ENCODE measurements around the gene MTERF4. TPM values are rescaled to one million over a fixed set of nuclear protein-coding genes. Genes with fewer than 3 reads are reported as not detected.

The MTERF4 gene
- total RNA-seq, 4 donors from 2014 or later = 67.8 to 110 (median 91.0) TPM

DNA sequence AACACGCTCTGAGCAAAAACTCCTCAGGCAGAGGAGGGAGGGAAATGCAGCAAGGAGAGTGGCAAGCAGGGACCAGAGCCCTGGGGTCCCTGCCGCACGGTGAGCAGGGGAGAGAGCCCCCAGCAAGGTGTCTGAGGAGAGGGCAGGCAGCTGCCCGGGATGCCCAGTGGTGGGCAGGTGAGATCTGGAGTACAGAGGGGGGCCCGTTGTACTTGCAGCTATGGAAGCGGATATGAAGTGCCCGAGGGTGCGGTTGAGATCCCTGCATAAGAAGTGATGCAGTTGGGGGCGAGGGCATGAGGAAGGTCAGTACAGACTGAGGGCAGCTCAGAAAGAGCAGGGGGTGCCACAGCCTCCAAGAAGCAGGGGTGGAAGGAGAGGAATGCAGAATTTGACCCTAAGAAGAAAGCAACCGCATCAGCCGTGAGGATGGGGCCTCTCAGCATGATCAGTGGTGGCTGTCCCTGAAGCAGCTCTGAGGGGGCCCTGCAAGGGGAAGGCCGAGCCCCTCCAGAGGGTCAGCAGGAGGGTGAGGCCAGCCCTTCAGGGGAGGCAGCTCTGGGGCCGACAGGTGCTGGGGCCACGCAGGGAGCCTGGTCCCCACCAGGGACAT, 29.4 kb downstream of the MTERF4 start:
- H3K27me3 ChIP-seq = no peaks in the 10 kb centered on the region
- H3K4me1 ChIP-seq = no peaks in the 10 kb centered on the region
- 88 to 89% methylated on average over 14 of the region's 14 CpGs for WGBS, 2 donors
- no peak for DNase-seq
- intact Hi-C loops (cut with DNase I) = no loop called here
- H3K9me3 ChIP-seq = no peaks in the 10 kb centered on the region
- TF ChIP-seq POLR2A (IDR thresholded peaks at IDR 0.05) = no peak
- TF ChIP-seq, protein P1, sequence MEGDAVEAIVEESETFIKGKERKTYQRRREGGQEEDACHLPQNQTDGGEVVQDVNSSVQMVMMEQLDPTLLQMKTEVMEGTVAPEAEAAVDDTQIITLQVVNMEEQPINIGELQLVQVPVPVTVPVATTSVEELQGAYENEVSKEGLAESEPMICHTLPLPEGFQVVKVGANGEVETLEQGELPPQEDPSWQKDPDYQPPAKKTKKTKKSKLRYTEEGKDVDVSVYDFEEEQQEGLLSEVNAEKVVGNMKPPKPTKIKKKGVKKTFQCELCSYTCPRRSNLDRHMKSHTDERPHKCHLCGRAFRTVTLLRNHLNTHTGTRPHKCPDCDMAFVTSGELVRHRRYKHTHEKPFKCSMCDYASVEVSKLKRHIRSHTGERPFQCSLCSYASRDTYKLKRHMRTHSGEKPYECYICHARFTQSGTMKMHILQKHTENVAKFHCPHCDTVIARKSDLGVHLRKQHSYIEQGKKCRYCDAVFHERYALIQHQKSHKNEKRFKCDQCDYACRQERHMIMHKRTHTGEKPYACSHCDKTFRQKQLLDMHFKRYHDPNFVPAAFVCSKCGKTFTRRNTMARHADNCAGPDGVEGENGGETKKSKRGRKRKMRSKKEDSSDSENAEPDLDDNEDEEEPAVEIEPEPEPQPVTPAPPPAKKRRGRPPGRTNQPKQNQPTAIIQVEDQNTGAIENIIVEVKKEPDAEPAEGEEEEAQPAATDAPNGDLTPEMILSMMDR (IDR thresholded peaks at IDR 0.05) = no peak
- no peak overlapping the region for H3K4me3 ChIP-seq (replicated peaks in 1 of 3)
- H3K36me3 ChIP-seq = peaks cover 68 to 69% of the 10 kb centered on the region in 2 donors
- no peak overlapping the region for H3K27ac ChIP-seq

DNA sequence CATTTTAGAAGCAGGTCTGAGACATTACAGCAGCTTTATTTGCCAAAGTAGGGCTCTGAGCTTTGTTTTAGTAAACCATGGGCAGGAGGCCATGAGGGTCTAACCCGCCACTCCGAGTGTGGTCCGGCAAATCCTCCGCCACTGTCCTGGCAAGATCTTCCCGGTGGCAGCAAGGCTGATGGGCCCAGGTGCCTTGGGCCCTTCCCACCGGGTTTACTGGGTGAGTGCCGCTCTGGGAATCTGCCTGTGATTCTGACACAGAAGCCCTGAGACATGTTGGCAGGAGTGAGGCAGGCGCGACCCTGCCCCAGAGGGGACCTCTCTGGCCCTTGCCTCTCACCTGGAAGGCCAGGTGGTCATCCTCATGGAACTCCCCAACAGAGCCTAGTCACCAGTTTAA, 29.9 kb downstream of the MTERF4 start:
- intact Hi-C loops (cut with DNase I) = no loop called here
- Histone ChIP-seq H3K4me3 (replicated peaks in 1 of 3) (no peak overlapping the region), H3K36me3 (peaks cover 73 to 74% of the 10 kb centered on the region in 2 donors), H3K27ac (no peak overlapping the region), H3K9me3 (no peaks in the 10 kb centered on the region), H3K4me1 (no peaks in the 10 kb centered on the region), H3K27me3 (no peaks in the 10 kb centered on the region)
- no peak for DNase-seq
- no peak for TF ChIP-seq POLR2A (IDR thresholded peaks at IDR 0.05)
- TF ChIP-seq, protein P1 (IDR thresholded peaks at IDR 0.05) = no peak
- 80 to 95% methylated on average over 7 to 9 of the region's 9 CpGs for whole genome bisulfite sequencing, 2 donors

DNA sequence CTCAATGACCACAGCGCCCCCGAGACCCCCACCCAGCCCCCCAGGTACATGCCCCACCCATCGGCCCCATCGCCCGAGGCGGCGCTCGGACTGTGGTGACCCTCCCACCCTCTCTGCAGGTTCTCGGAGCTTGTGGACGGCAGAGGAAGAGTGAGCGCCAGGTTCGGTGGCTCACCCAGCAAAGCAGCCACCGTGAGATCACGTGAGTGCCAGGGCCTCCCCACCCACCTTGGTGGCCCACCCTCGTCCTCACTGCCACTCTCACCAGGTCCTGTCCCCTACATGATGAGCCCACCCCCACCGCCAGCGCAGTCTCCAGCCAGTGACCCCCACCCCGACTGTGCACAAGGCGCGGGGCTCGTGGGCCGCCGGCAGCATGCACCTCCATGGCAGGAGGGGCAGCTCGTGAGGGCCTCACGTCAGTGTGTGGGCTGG, 30.4 kb downstream of the MTERF4 start:
- peak in 1 of 2 donors; percentile 2 for DNase-seq
- intact Hi-C loops (cut with DNase I) = no loop called here
- TF ChIP-seq, protein P1 (IDR thresholded peaks at IDR 0.05) = no peak
- no peak for TF ChIP-seq POLR2A (IDR thresholded peaks at IDR 0.05)
- WGBS, 2 donors = 87 to 98% methylated on average over 14 to 16 of the region's 25 CpGs
- Histone ChIP-seq H3K27ac (no peak overlapping the region), H3K4me3 (replicated peaks in 1 of 3) (no peak overlapping the region), H3K9me3 (no peaks in the 10 kb centered on the region), H3K27me3 (no peaks in the 10 kb centered on the region), H3K4me1 (no peaks in the 10 kb centered on the region), H3K36me3 (peaks cover 74 to 75% of the 10 kb centered on the region in 2 donors)

DNA sequence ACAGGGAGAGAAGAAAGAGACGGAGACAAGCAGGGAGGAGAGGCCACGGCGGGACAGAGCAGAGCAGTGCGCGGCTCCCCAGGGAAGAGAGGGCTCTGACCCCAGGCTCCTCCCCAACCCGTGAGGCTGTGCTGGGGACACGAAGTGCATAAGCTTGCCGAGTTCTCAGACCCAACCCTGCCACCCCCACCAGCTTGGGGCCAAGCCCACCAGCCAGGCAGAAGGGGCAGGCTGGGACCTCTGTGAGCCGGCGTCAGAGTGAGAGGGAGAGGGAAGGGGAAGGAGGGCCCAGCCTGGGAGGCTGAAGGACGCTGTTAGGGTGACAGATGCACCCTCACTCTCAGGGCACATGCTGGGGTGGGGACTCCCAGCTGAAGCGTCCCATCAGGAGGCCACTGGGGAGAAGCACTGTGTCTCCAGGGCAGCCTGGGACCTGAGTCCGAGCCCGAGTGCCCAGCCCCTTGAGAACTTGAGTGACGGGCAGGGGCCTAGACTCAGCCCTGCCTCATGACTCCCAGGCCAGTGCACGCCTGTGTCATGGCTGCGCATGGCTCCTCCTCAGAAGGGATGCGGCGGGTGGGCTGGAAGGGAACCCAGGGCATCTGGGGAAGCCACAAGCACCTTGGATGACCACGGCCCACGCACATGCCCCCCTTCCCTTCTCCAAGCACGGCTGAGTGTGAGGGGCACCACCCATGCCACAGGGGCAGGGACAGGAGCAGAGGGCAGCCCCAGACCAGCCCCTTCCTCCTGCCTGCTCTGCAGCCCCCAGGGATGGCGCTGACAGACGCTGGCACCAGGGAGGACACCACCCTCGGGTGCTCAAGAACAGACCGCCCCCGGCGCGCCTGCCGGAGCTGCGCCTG, 31.0 kb downstream of the MTERF4 start:
- H3K36me3 ChIP-seq = peaks cover 74 to 75% of the 10 kb centered on the region in 2 donors

More for the DNA sequence above, 31.0 kb downstream of the MTERF4 start:
- no peak for TF ChIP-seq POLR2A (IDR thresholded peaks at IDR 0.05)
- TF ChIP-seq, protein P1 (IDR thresholded peaks at IDR 0.05) = no peak
- H3K4me3 ChIP-seq (replicated peaks in 1 of 3) = no peak overlapping the region
- no peak overlapping the region for H3K27ac ChIP-seq
- DNase-seq = peak in 1 of 2 donors; percentile 1
- no peaks in the 10 kb centered on the region for H3K9me3 ChIP-seq
- no peaks in the 10 kb centered on the region for H3K27me3 ChIP-seq
- intact Hi-C loops (cut with DNase I) = no loop called here
- WGBS, 2 donors = 85 to 93% methylated on average over 13 to 18 of the region's 31 CpGs
- H3K4me1 ChIP-seq = peaks cover 0 to under 1% of the 10 kb centered on the region in 2 donors

Data from thyroid gland (tissue), 4 donors.